GM12878 (cell line): ENCODE measurements around the gene CCDC187. TPM values are rescaled to one million over a fixed set of nuclear protein-coding genes. Genes with fewer than 3 reads are reported as not detected.

Experiments
- ATAC-seq: fragments of 200-7000 bp; cut with Tn5 transposase; 3 replicates; pipeline ENCODE4 v1.9.1; 2020; ENCODE audit warnings: mild to moderate bottlenecking, moderate library complexity
- BruUV-seq: library from RNA; stranded (reverse); fragments of 400-500 nt; replicated peaks from 2 replicates; lab custom pipeline; 2021; lab: Mats Ljungman, UMichigan
- CTCF ChIA-PET: fragments of 300-600 bp; sonication (Branson Sonifier 250); formaldehyde crosslinking; extraction: SDS; loops from one replicate; lab custom pipeline; 2021; ENCODE audit warnings: inconsistent platforms; lab: Yijun Ruan, JAX
- POLR2A ChIA-PET: fragments of 350-600 bp; formaldehyde crosslinking; extraction: SDS; loops from one replicate; lab custom pipeline; 2021; ENCODE audit warnings: inconsistent platforms; lab: Charles Lee
- RAD21 ChIA-PET: fragments of 300-600 bp; sonication (Branson Sonifier 250); formaldehyde crosslinking; loops from one replicate; lab custom pipeline; 2023; ENCODE audit warnings: antibody characterized with exemption; ENCODE audit not compliant: unreplicated experiment; lab: Charles Lee
- SMC1A ChIA-PET: fragments of 300-600 bp; sonication (Branson Sonifier 250); formaldehyde crosslinking; loops from one replicate; lab custom pipeline; 2023; ENCODE audit not compliant: unreplicated experiment, uncharacterized antibody; lab: Charles Lee
- DNase-seq: peaks from one replicate; pipeline ENCODE4 v3.0.0-alpha.2; 2011; ENCODE audit warnings: low read depth, low spot score
- FAIRE-seq: peaks from 3 replicates; lab custom pipeline; 2011; peaks lifted over from hg19 to GRCh38; lab: Jason Lieb, UNC
- H2AFZ ChIP-seq: 2 replicates; pipeline ENCODE4 v1.6.0; 2011; ENCODE audit warnings: low read depth, low read length, control low read depth; ENCODE audit not compliant: control insufficient read depth
- H3K27ac ChIP-seq: 2 replicates; pipeline ENCODE4 v1.5.1; 2011; ENCODE audit warnings: control low read depth; ENCODE audit not compliant: control insufficient read depth, insufficient read depth
- H3K27me3 ChIP-seq, 2 experiments: replicated peaks in 1 of 2; 2 replicates each; pipeline versions ENCODE4 v1.6.0 to v1.6.1; 2011; ENCODE audit warnings: low read length in 1 of 2; ENCODE audit not compliant: control insufficient read depth in 2 of 2, insufficient read depth in 2 of 2
- H3K36me3 ChIP-seq, 2 experiments: 2 replicates each; pipeline ENCODE4 v1.5.1; 2011; ENCODE audit warnings: low read length in 1 of 2; ENCODE audit not compliant: control insufficient read depth in 2 of 2, insufficient read depth in 2 of 2
- H3K4me1 ChIP-seq: 2 replicates; pipeline ENCODE4 v1.6.1; 2011; ENCODE audit warnings: mild to moderate bottlenecking, low read length, moderate library complexity, mixed read lengths; ENCODE audit not compliant: control insufficient read depth, insufficient read depth
- H3K4me2 ChIP-seq: 2 replicates; pipeline ENCODE4 v1.6.0; 2011; ENCODE audit warnings: control low read depth; ENCODE audit not compliant: control insufficient read depth, insufficient read depth
- H3K4me3 ChIP-seq: fragments of 200-600 bp; sonication (generic); 2 replicates; pipeline ENCODE4 v1.5.1; 2016
- H3K79me2 ChIP-seq: 2 replicates; pipeline ENCODE4 v1.6.0; 2011; ENCODE audit warnings: low read length; ENCODE audit not compliant: control insufficient read depth, insufficient read depth
- H3K9ac ChIP-seq: 2 replicates; pipeline ENCODE4 v1.8.0; 2011; ENCODE audit warnings: low read length, control low read depth, mixed read lengths; ENCODE audit not compliant: control insufficient read depth, insufficient read depth
- H3K9me3 ChIP-seq: replicated peaks from 3 replicates; pipeline ENCODE4 v1.5.1; 2011; ENCODE audit warnings: mild to moderate bottlenecking, low read length; ENCODE audit not compliant: control insufficient read depth, insufficient read depth
- H4K20me1 ChIP-seq: 2 replicates; pipeline ENCODE4 v1.6.0; 2011; ENCODE audit not compliant: control insufficient read depth, insufficient read depth
- BCL3 ChIP-seq: IDR thresholded peaks from 2 replicates; pipeline ENCODE4 v1.6.1; 2011; ENCODE audit warnings: borderline replicate concordance, low read depth, mild to moderate bottlenecking, moderate library complexity, low read length; ENCODE audit not compliant: insufficient read depth, poor library complexity, severe bottlenecking
- CREB1 ChIP-seq: IDR thresholded peaks from 2 replicates; pipeline ENCODE4 v1.6.1; 2012; ENCODE audit warnings: low read depth, mild to moderate bottlenecking, inconsistent platforms
- HCFC1 ChIP-seq: fragments of 150-350 bp; IDR thresholded peaks from 2 replicates; pipeline ENCODE4 v1.6.1; 2014; ENCODE audit warnings: low read length
- MAX ChIP-seq: IDR thresholded peaks from 2 replicates; pipeline ENCODE4 v1.6.1; 2012; ENCODE audit warnings: low read depth, low read length, improper control_type of control experiment
- NBN ChIP-seq: fragments of 450-650 bp; IDR thresholded peaks from 2 replicates; pipeline ENCODE4 v1.6.1; 2016
- PAX8 ChIP-seq: fragments of 450-650 bp; IDR thresholded peaks from 2 replicates; pipeline ENCODE4 v1.6.1; 2017; ENCODE audit warnings: mild to moderate bottlenecking, moderate library complexity
- RAD51 ChIP-seq: fragments of 450-650 bp; IDR thresholded peaks from 2 replicates; pipeline ENCODE4 v1.6.1; 2016; ENCODE audit warnings: moderate library complexity, mild to moderate bottlenecking, inconsistent platforms
- TCF7 ChIP-seq: IDR thresholded peaks from 2 replicates; pipeline ENCODE4 v1.6.1; 2014; ENCODE audit warnings: antibody characterized with exemption, borderline replicate concordance
- ZNF687 ChIP-seq: fragments of 450-650 bp; IDR thresholded peaks from 2 replicates; pipeline ENCODE4 v1.6.1; 2017; ENCODE audit warnings: mild to moderate bottlenecking, moderate library complexity
- WGBS: methylation state at CpG from one replicate; pipeline ENCODE4 v1.1.6; 2016; ENCODE audit warnings: low lambda C conversion rate; ENCODE audit not compliant: insufficient replicate concordance, insufficient coverage; ENCODE audit errors: missing lambda C conversion rate; 5-methylcytosine and 5-hydroxymethylcytosine counted together
- in situ Hi-C: fragments of 300-500 bp; cut with MboI; formaldehyde crosslinking; loops from 9 replicates; pipeline ENCODE4 v1.14.3; 2018; ENCODE audit warnings: mixed read lengths
- intact Hi-C: fragments of 100-400 bp; cut with micrococcal nuclease; formaldehyde crosslinking; loops from one replicate; pipeline ENCODE4 v1.14.2; 2022; ENCODE audit not compliant: unreplicated experiment
- polyA plus RNA-seq, 11 experiments: library from polyadenylated mRNA; depleted of rRNA in 4 of 11; unstranded in 6 of 11; stranded (reverse) in 5 of 11; fragments of >200 nt; fragmentation: Nextera tagmentation in 4 of 11; fragmentation: Illumina TruSeq in 1 of 11; extraction: Ambion mirVana in 4 of 11; extraction: Trizol in 1 of 11; gene quantifications; 1 replicate in 1 of 11; 2 replicates in 10 of 11; pipeline versions ENCODE4 v1.2.1 to v1.2.3, GENCODE V29; 2011 to 2016; ENCODE audit warnings: inconsistent platforms in 2 of 11, missing spikeins in 2 of 11, low read depth in 1 of 11
- total RNA-seq, 4 experiments: library from RNA; depleted of rRNA in 3 of 4; stranded (reverse); fragments of >200 nt in 3 of 4; fragmentation: Illumina TruSeq in 1 of 4; extraction: Trizol in 1 of 4; gene quantifications; 2 replicates each; pipeline versions ENCODE4 v1.2.1 to v1.2.3, GENCODE V29; 2013 to 2021

The CCDC187 gene
- total and polyA plus RNA-seq, 10 of the 15 experiments (the other 5 are each of a cell fraction or from before 2014, with no cell fraction given) = 0.04 to 0.23 (median 0.04) TPM; not detected in 7

- no peaks in the 10 kb centered on the region for H3K79me2 ChIP-seq
- ATAC-seq (no peak), FAIRE-seq (no peak), DNase-seq (no peak)
- peaks cover 8 to 9% of the 10 kb centered on the region in 2 experiments; a peak in 3 of 4 replicates for H3K27me3 ChIP-seq
- no peak overlapping the region for H3K4me3 ChIP-seq
- WGBS = 19% methylated on average over 15 of the region's 17 CpGs
- BruUV-seq = no TSS peak
- no peaks in the 10 kb centered on the region for H3K4me1 ChIP-seq
- ChIA-PET RAD21 (no interaction called here), SMC1A (no interaction called here), POLR2A (no interaction called here), CTCF (no interaction called here)
- no peaks in the 10 kb centered on the region for H4K20me1 ChIP-seq
- no peak overlapping the region for H2AFZ ChIP-seq
- no peaks in the 10 kb centered on the region for H3K9me3 ChIP-seq
- H3K4me2 ChIP-seq = no peak overlapping the region
- intact Hi-C loops (no loop called here), in situ Hi-C loops (no loop called here)
- no peak overlapping the region for H3K27ac ChIP-seq
- TF ChIP-seq ZNF687 (no peak), HCFC1 (no peak), MAX (no peak), BCL3 (no peak), TCF7 (no peak), RAD51 (no peak), NBN (no peak), PAX8 (no peak), CREB1 (no peak)
- no peaks in the 10 kb centered on the region for H3K36me3 ChIP-seq
- no peak overlapping the region for H3K9ac ChIP-seq
Observed at GRCh38 chr9:136326761-136327303, 22.9 kb upstream of the CCDC187 start.
